ENCODE results near the gene IL1B.

- TF ChIP-seq POLR2AphosphoS5 (IDR thresholded peaks at IDR 0.05; ENCODE audit: borderline replicate concordance, low read depth, low read length) = no peak
- TF ChIP-seq EZH2 (IDR thresholded peaks at IDR 0.05) = no peak
- TF ChIP-seq FOXP2 (optimal IDR thresholded peaks at IDR 0.05; ENCODE audit: control extremely low read depth, extremely low read length, insufficient read depth) = no peak
Observed at GRCh38 chr2:112795774-112796173, 40.8 kb downstream of the IL1B start.

All from SK-N-MC (cell line).